ENCODE results near the gene ITCH.
"Not testable (repeated sequence)": the region's sequence is repeated elsewhere in the genome, so short reads cannot be mapped to it uniquely, and the experiment has no call there.

Gene ITCH

GRCh38 chr20:34437330-34437986 is 74.4 kb downstream of the ITCH start:
- TF ChIP-seq CTCF (conservative IDR thresholded peaks at IDR 0.05; ENCODE audit: low read depth), result no peak
- H3K27ac ChIP-seq, result peak overlapping the region; percentile 37
- ChIA-PET POLR2A (ENCODE audit: low non-redundant PET) (interaction anchor here (0.7 to 0.8 kb wide), 2 partner anchors 9 to 13 kb away, joined by 3 to 4 read pairs; no protein-coding TSS in a partner anchor), CTCF (interaction anchor here (0.6 to 3.8 kb wide), 2 partner anchors 30 to 125 kb away, joined by 3 to 26 read pairs; no protein-coding TSS in a partner anchor)
- no peak for DNase-seq (ENCODE audit: low spot score)

- CTCF ChIA-PET, result interaction anchor here (0.7 kb wide), 1 partner anchor 1984 kb away, joined by 5 read pairs; no protein-coding TSS in a partner anchor
- no peak overlapping the region for H3K27ac ChIP-seq
- TF ChIP-seq CTCF (conservative IDR thresholded peaks at IDR 0.05; ENCODE audit: low read depth), result no peak
- DNase-seq (ENCODE audit: low spot score), result no peak
- POLR2A ChIA-PET (ENCODE audit: low non-redundant PET), result interaction anchor here (0.6 kb wide), 1 partner anchor 22 kb away, joined by 4 read pairs; no protein-coding TSS in a partner anchor
These were observed 76.1 kb downstream of the ITCH start for GRCh38 chr20:34439168-34439567.

- POLR2A ChIA-PET (ENCODE audit: low non-redundant PET); H3K27ac ChIP-seq; DNase-seq (ENCODE audit: low spot score): not testable (repeated sequence)
- CTCF ChIA-PET, result interaction anchor here (0.7 kb wide), 1 partner anchor 10 kb away, joined by 3 read pairs; no protein-coding TSS in a partner anchor
These were observed 78.3 kb downstream of the ITCH start for GRCh38 chr20:34441423-34441822.

- no peak for TF ChIP-seq CTCF (conservative IDR thresholded peaks at IDR 0.05; ENCODE audit: low read depth)
- POLR2A ChIA-PET (ENCODE audit: low non-redundant PET), result no interaction called here
- CTCF ChIA-PET, result interaction anchor here (6.1 kb wide), 1 partner anchor 131 kb away, joined by 27 read pairs; no protein-coding TSS in a partner anchor
- no peak overlapping the region for H3K27ac ChIP-seq
- DNase-seq (ENCODE audit: low spot score), result no peak
These were observed 80.5 kb downstream of the ITCH start for GRCh38 chr20:34443546-34443945.

- DNase-seq (ENCODE audit: low spot score), result no peak
- CTCF ChIA-PET, result interaction anchor here (0.6 to 6.1 kb wide), 2 partner anchors 20 to 133 kb away, joined by 3 to 27 read pairs; no protein-coding TSS in a partner anchor
- no peak overlapping the region for H3K27ac ChIP-seq
- POLR2A ChIA-PET (ENCODE audit: low non-redundant PET), result interaction anchor here (0.6 kb wide), 1 partner anchor 18 kb away, joined by 4 read pairs; no protein-coding TSS in a partner anchor
- TF ChIP-seq CTCF (conservative IDR thresholded peaks at IDR 0.05; ENCODE audit: low read depth), result no peak
These were observed 82.3 kb downstream of the ITCH start for GRCh38 chr20:34445177-34446065.

- H3K27ac ChIP-seq, result no peak overlapping the region
- DNase-seq (ENCODE audit: low spot score), result no peak
- no peak for TF ChIP-seq CTCF (conservative IDR thresholded peaks at IDR 0.05; ENCODE audit: low read depth)
- POLR2A ChIA-PET (ENCODE audit: low non-redundant PET), result no interaction called here
- CTCF ChIA-PET, result interaction anchor here (2.2 kb wide), 1 partner anchor 136 kb away, joined by 10 read pairs; no protein-coding TSS in a partner anchor
These were observed 85.4 kb downstream of the ITCH start for GRCh38 chr20:34448517-34448916.

All from RWPE1 (cell line).